ENCODE measurements around the gene TARBP2.

The TARBP2 gene

GRCh38 chr12:53500776-53501614 is at the start of gene TARBP2:
Gene TARBP2, plus strand, starts transcription at chr12:53501283. Its CDS starts 126 bp downstream, at chr12:53501409.
- peak within 1 kb of the TSS; percentile 89 for H3K4me3 ChIP-seq (ENCODE audit: low read depth, low read length)
- H3K9ac ChIP-seq (ENCODE audit: low read depth, low read length), result peak within 1 kb of the TSS; percentile 90
- H3K4me1 ChIP-seq (ENCODE audit: control insufficient read depth, insufficient read depth, low read length), result peaks cover 20% of the 10 kb centered on the region
- H3K9me3 ChIP-seq (ENCODE audit: control insufficient read depth, insufficient read depth, low read length), result no peaks in the 10 kb centered on the region
- H3K36me3 ChIP-seq (ENCODE audit: control insufficient read depth, insufficient read depth, low read length), result peaks cover 24% of the 10 kb centered on the region
- H3K27me3 ChIP-seq (ENCODE audit: control insufficient read depth, insufficient read depth, low read length), result no peaks in the 10 kb centered on the region

GRCh38 chr12:53451661-53452158 is 49.4 kb upstream of the TARBP2 start, which contains the start of gene PCBP2:
Gene PCBP2, plus strand, starts transcription at chr12:53452102. Its CDS starts 2,699 bp downstream, at chr12:53454801.
- Histone ChIP-seq H3K27me3 (ENCODE audit: control insufficient read depth, insufficient read depth, low read length) (no peaks in the 10 kb centered on the region), H3K9me3 (ENCODE audit: control insufficient read depth, insufficient read depth, low read length) (no peaks in the 10 kb centered on the region), H3K4me1 (ENCODE audit: control insufficient read depth, insufficient read depth, low read length) (peaks cover 8% of the 10 kb centered on the region), H3K4me3 (ENCODE audit: low read depth, low read length) (peak within 1 kb of the TSS; percentile 90), H3K36me3 (ENCODE audit: control insufficient read depth, insufficient read depth, low read length) (peaks cover 24% of the 10 kb centered on the region), H3K9ac (ENCODE audit: low read depth, low read length) (peak within 1 kb of the TSS; percentile 97)

GRCh38 chr12:53452159-53453077 is 48.7 kb upstream of the TARBP2 start:
- no peaks in the 10 kb centered on the region for H3K27me3 ChIP-seq (ENCODE audit: control insufficient read depth, insufficient read depth, low read length)
- H3K4me3 ChIP-seq (ENCODE audit: low read depth, low read length), result peak overlapping the region; percentile 90
- peak overlapping the region; percentile 97 for H3K9ac ChIP-seq (ENCODE audit: low read depth, low read length)
- peaks cover 31% of the 10 kb centered on the region for H3K36me3 ChIP-seq (ENCODE audit: control insufficient read depth, insufficient read depth, low read length)
- H3K9me3 ChIP-seq (ENCODE audit: control insufficient read depth, insufficient read depth, low read length), result no peaks in the 10 kb centered on the region
- peaks cover 8% of the 10 kb centered on the region for H3K4me1 ChIP-seq (ENCODE audit: control insufficient read depth, insufficient read depth, low read length)

GRCh38 chr12:53453953-53454640 is 47.0 kb upstream of the TARBP2 start:
- Histone ChIP-seq H3K4me3 (ENCODE audit: low read depth, low read length) (peak overlapping the region; percentile 90), H3K9me3 (ENCODE audit: control insufficient read depth, insufficient read depth, low read length) (no peaks in the 10 kb centered on the region), H3K36me3 (ENCODE audit: control insufficient read depth, insufficient read depth, low read length) (peaks cover 37% of the 10 kb centered on the region), H3K27me3 (ENCODE audit: control insufficient read depth, insufficient read depth, low read length) (no peaks in the 10 kb centered on the region), H3K4me1 (ENCODE audit: control insufficient read depth, insufficient read depth, low read length) (peaks cover 8% of the 10 kb centered on the region), H3K9ac (ENCODE audit: low read depth, low read length) (no peak overlapping the region)

GRCh38 chr12:53454707-53455106 is 46.4 kb upstream of the TARBP2 start:
- Histone ChIP-seq H3K9ac (ENCODE audit: low read depth, low read length) (no peak overlapping the region), H3K36me3 (ENCODE audit: control insufficient read depth, insufficient read depth, low read length) (peaks cover 43% of the 10 kb centered on the region), H3K9me3 (ENCODE audit: control insufficient read depth, insufficient read depth, low read length) (no peaks in the 10 kb centered on the region), H3K27me3 (ENCODE audit: control insufficient read depth, insufficient read depth, low read length) (no peaks in the 10 kb centered on the region), H3K4me3 (ENCODE audit: low read depth, low read length) (peak overlapping the region; percentile 2), H3K4me1 (ENCODE audit: control insufficient read depth, insufficient read depth, low read length) (peaks cover 8% of the 10 kb centered on the region)

- H3K4me1 ChIP-seq (ENCODE audit: control insufficient read depth, insufficient read depth, low read length), result peaks cover 15% of the 10 kb centered on the region
- H3K36me3 ChIP-seq (ENCODE audit: control insufficient read depth, insufficient read depth, low read length), result peaks cover 63% of the 10 kb centered on the region
- no peaks in the 10 kb centered on the region for H3K27me3 ChIP-seq (ENCODE audit: control insufficient read depth, insufficient read depth, low read length)
- no peaks in the 10 kb centered on the region for H3K9me3 ChIP-seq (ENCODE audit: control insufficient read depth, insufficient read depth, low read length)
- H3K4me3 ChIP-seq (ENCODE audit: low read depth, low read length), result no peak overlapping the region
- no peak overlapping the region for H3K9ac ChIP-seq (ENCODE audit: low read depth, low read length)
These were observed 44.3 kb upstream of the TARBP2 start for GRCh38 chr12:53456654-53457366.

- peaks cover 83% of the 10 kb centered on the region for H3K36me3 ChIP-seq (ENCODE audit: control insufficient read depth, insufficient read depth, low read length)
- H3K4me1 ChIP-seq (ENCODE audit: control insufficient read depth, insufficient read depth, low read length), result peaks cover 20% of the 10 kb centered on the region
- H3K9me3 ChIP-seq (ENCODE audit: control insufficient read depth, insufficient read depth, low read length), result no peaks in the 10 kb centered on the region
- no peaks in the 10 kb centered on the region for H3K27me3 ChIP-seq (ENCODE audit: control insufficient read depth, insufficient read depth, low read length)
- no peak overlapping the region for H3K4me3 ChIP-seq (ENCODE audit: low read depth, low read length)
- H3K9ac ChIP-seq (ENCODE audit: low read depth, low read length), result no peak overlapping the region
These were observed 42.0 kb upstream of the TARBP2 start for GRCh38 chr12:53459097-53459496.

GRCh38 chr12:53461059-53461458 is 40.0 kb upstream of the TARBP2 start:
- no peaks in the 10 kb centered on the region for H3K9me3 ChIP-seq (ENCODE audit: control insufficient read depth, insufficient read depth, low read length)
- H3K9ac ChIP-seq (ENCODE audit: low read depth, low read length), result no peak overlapping the region
- peaks cover 85% of the 10 kb centered on the region for H3K36me3 ChIP-seq (ENCODE audit: control insufficient read depth, insufficient read depth, low read length)
- H3K27me3 ChIP-seq (ENCODE audit: control insufficient read depth, insufficient read depth, low read length), result no peaks in the 10 kb centered on the region
- H3K4me3 ChIP-seq (ENCODE audit: low read depth, low read length), result no peak overlapping the region
- H3K4me1 ChIP-seq (ENCODE audit: control insufficient read depth, insufficient read depth, low read length), result peaks cover 15% of the 10 kb centered on the region

- no peak overlapping the region for H3K9ac ChIP-seq (ENCODE audit: low read depth, low read length)
- no peaks in the 10 kb centered on the region for H3K9me3 ChIP-seq (ENCODE audit: control insufficient read depth, insufficient read depth, low read length)
- peaks cover 84% of the 10 kb centered on the region for H3K36me3 ChIP-seq (ENCODE audit: control insufficient read depth, insufficient read depth, low read length)
- no peaks in the 10 kb centered on the region for H3K27me3 ChIP-seq (ENCODE audit: control insufficient read depth, insufficient read depth, low read length)
- no peak overlapping the region for H3K4me3 ChIP-seq (ENCODE audit: low read depth, low read length)
- peaks cover 15% of the 10 kb centered on the region for H3K4me1 ChIP-seq (ENCODE audit: control insufficient read depth, insufficient read depth, low read length)
These were observed 39.5 kb upstream of the TARBP2 start for GRCh38 chr12:53461591-53461990.

GRCh38 chr12:53462935-53463334 is 38.1 kb upstream of the TARBP2 start:
- Histone ChIP-seq H3K4me3 (ENCODE audit: low read depth, low read length) (no peak overlapping the region), H3K36me3 (ENCODE audit: control insufficient read depth, insufficient read depth, low read length) (peaks cover 89% of the 10 kb centered on the region), H3K9me3 (ENCODE audit: control insufficient read depth, insufficient read depth, low read length) (no peaks in the 10 kb centered on the region), H3K4me1 (ENCODE audit: control insufficient read depth, insufficient read depth, low read length) (peaks cover 15% of the 10 kb centered on the region), H3K27me3 (ENCODE audit: control insufficient read depth, insufficient read depth, low read length) (no peaks in the 10 kb centered on the region), H3K9ac (ENCODE audit: low read depth, low read length) (no peak overlapping the region)
